GM23338 (cell line): Measurements from ENCODE around the gene ADGRB3. TPM values are rescaled to one million over a fixed set of nuclear protein-coding genes. Genes with fewer than 3 reads are reported as not detected.

Source experiments
- ATAC-seq: fragments of 200-7000 bp; cut with Tn5 transposase; 3 replicates; pipeline ENCODE4 v1.9.1; 2020
- DNase-seq: peaks from one replicate; pipeline ENCODE4 v3.0.0-alpha.2; 2015; ENCODE audit warnings: low spot score
- H2AFZ ChIP-seq: fragments of 200-600 bp; sonication (generic); 2 replicates; pipeline ENCODE4 v1.8.0; 2016; ENCODE audit warnings: antibody characterized with exemption, mild to moderate bottlenecking, moderate library complexity
- H3F3A ChIP-seq: fragments of 200-600 bp; sonication (generic); replicated peaks from 2 replicates; pipeline ENCODE4 v1.8.0; 2017; ENCODE audit warnings: antibody characterized with exemption, mixed run types, low read depth
- H3K27ac ChIP-seq: fragments of 200-600 bp; sonication (generic); 2 replicates; pipeline ENCODE4 v1.6.1; 2016; ENCODE audit warnings: low read depth
- H3K27me3 ChIP-seq: fragments of 200-600 bp; sonication (generic); 2 replicates; pipeline ENCODE4 v1.8.0; 2016; ENCODE audit warnings: mild to moderate bottlenecking, mixed run types, moderate library complexity; ENCODE audit not compliant: insufficient read depth
- H3K36me3 ChIP-seq: fragments of 200-600 bp; sonication (generic); 2 replicates; pipeline ENCODE4 v1.8.0; 2016; ENCODE audit warnings: mild to moderate bottlenecking; ENCODE audit not compliant: insufficient read depth
- H3K4me1 ChIP-seq: fragments of 200-600 bp; sonication (generic); 2 replicates; pipeline ENCODE4 v1.8.0; 2016; ENCODE audit warnings: mild to moderate bottlenecking, moderate library complexity; ENCODE audit not compliant: insufficient read depth
- H3K4me2 ChIP-seq: fragments of 200-600 bp; sonication (generic); 2 replicates; pipeline ENCODE4 v1.7.1; 2017; ENCODE audit warnings: mixed run types
- H3K4me3 ChIP-seq: fragments of 200-600 bp; sonication (generic); 2 replicates; pipeline ENCODE4 v1.6.1; 2016; ENCODE audit warnings: mixed run types
- H3K79me2 ChIP-seq: fragments of 200-600 bp; sonication (generic); replicated peaks from 2 replicates; pipeline ENCODE4 v1.8.0; 2017; ENCODE audit warnings: mild to moderate bottlenecking; ENCODE audit not compliant: insufficient read depth
- H3K9me2 ChIP-seq: fragments of 200-600 bp; sonication (generic); 2 replicates; pipeline ENCODE4 v1.8.0; 2017; ENCODE audit not compliant: insufficient read depth
- H4K20me1 ChIP-seq: fragments of 200-600 bp; sonication (generic); replicated peaks from 2 replicates; pipeline ENCODE4 v1.8.0; 2017; ENCODE audit warnings: mild to moderate bottlenecking; ENCODE audit not compliant: insufficient read depth
- H3K27ac Mint-ChIP-seq: 2 replicates; pipeline ENCODE4 v1.8.0; 2020; ENCODE audit warnings: inconsistent platforms, mild to moderate bottlenecking, moderate library complexity, mixed read lengths
- H3K27me3 Mint-ChIP-seq: 3 replicates; pipeline ENCODE4 v1.8.0; 2022; ENCODE audit warnings: low read depth, mild to moderate bottlenecking, moderate library complexity, mixed read lengths, inconsistent platforms; ENCODE audit not compliant: insufficient read depth, poor library complexity
- H3K36me3 Mint-ChIP-seq: 3 replicates; pipeline ENCODE4 v1.8.0; 2021; ENCODE audit warnings: low read depth, mild to moderate bottlenecking, inconsistent platforms, moderate library complexity, mixed read lengths
- H3K4me1 Mint-ChIP-seq: 3 replicates; pipeline ENCODE4 v1.8.0; 2020; ENCODE audit warnings: mild to moderate bottlenecking, inconsistent platforms, mixed read lengths
- H3K4me3 Mint-ChIP-seq: 3 replicates; pipeline ENCODE4 v1.8.0; 2021; ENCODE audit warnings: moderate library complexity, mild to moderate bottlenecking, inconsistent platforms, mixed read lengths
- H3K9me3 Mint-ChIP-seq: 3 replicates; pipeline ENCODE4 v1.8.0; 2020; ENCODE audit warnings: moderate library complexity, mild to moderate bottlenecking, inconsistent platforms, mixed read lengths
- CREB1 ChIP-seq: fragments of 250-450 bp; sonication (Bioruptor Pico); IDR thresholded peaks from 2 replicates; pipeline ENCODE4 v1.5.0; 2020; ENCODE audit warnings: low read depth, mild to moderate bottlenecking, moderate library complexity
- EZH2 ChIP-seq: fragments of 200-600 bp; sonication (generic); IDR thresholded peaks from one replicate; pipeline ENCODE4 v1.8.0; 2017; ENCODE audit warnings: antibody characterized with exemption, mild to moderate bottlenecking, low read depth; ENCODE audit not compliant: unreplicated experiment
- NANOG ChIP-seq: IDR thresholded peaks from 2 replicates; pipeline ENCODE4 v1.6.1; 2016; ENCODE audit warnings: antibody characterized with exemption, borderline replicate concordance
- STAT1 ChIP-seq: IDR thresholded peaks from one replicate; pipeline ENCODE4 v1.6.1; 2016; ENCODE audit warnings: antibody characterized with exemption; ENCODE audit not compliant: unreplicated experiment
- polyA plus RNA-seq: library from polyadenylated mRNA; unstranded; fragments of >200 nt; fragmentation: Nextera tagmentation; extraction: Ambion mirVana; gene quantifications from 2 replicates; pipeline ENCODE4 v1.2.1, GENCODE V29; 2016
- total RNA-seq: library from RNA; depleted of rRNA; stranded (reverse); fragments of >200 nt; shearing (Covaris generic); gene quantifications from 2 replicates; pipeline ENCODE4 v1.2.3, GENCODE V29; 2014
- TF ChIP-seq, protein P1 (sequence below): fragments of 250-450 bp; sonication (Bioruptor Pico); IDR thresholded peaks from 2 replicates; pipeline ENCODE4 v1.5.0; 2020; ENCODE audit warnings: mild to moderate bottlenecking, moderate library complexity

The ADGRB3 gene
- total and polyA plus RNA-seq, 2 experiments from 2014 or later, result 0.92 to 4.0 TPM

DNA sequence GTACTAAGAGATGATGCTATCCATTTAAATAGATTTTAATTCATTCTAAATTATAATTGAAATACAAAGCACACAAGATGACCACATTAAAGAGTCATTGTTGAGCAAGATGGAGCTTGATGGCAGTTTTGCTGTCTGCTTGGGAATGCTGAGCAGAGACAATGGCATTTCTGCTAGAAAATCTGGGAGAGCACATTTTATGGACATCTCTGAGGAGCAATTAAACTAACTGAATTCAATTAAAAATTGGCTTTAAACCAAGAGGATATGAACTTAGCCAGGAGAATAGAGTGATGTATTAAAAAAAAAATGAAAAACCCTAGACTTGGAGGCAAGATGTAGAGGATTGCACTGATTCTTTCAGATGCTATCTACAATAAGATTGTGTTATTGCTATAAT, 19.1 kb upstream of the ADGRB3 start:
- TF ChIP-seq CREB1 (CRISPR knock-in tag), result no peak
- no peaks in the 10 kb centered on the region for H3K4me1 Mint-ChIP-seq
- no peak overlapping the region for H2AFZ ChIP-seq
- no peaks in the 10 kb centered on the region for H3K27me3 Mint-ChIP-seq
- H3K36me3 Mint-ChIP-seq, result no peaks in the 10 kb centered on the region
- ATAC-seq (no peak), DNase-seq (no peak)
- no peaks in the 10 kb centered on the region for H3K36me3 ChIP-seq
- H3K9me3 Mint-ChIP-seq, result no peaks in the 10 kb centered on the region
- H3K9me2 ChIP-seq, result no peaks in the 10 kb centered on the region
- no peaks in the 10 kb centered on the region for H3K4me1 ChIP-seq
- no peak overlapping the region for H3K27ac ChIP-seq
- no peak overlapping the region for H3K4me3 ChIP-seq
- no peak overlapping the region for H3K4me3 Mint-ChIP-seq
- H4K20me1 ChIP-seq, result no peaks in the 10 kb centered on the region
- H3K27me3 ChIP-seq, result no peaks in the 10 kb centered on the region
- no peaks in the 10 kb centered on the region for H3F3A ChIP-seq
- H3K4me2 ChIP-seq, result no peak overlapping the region
- H3K79me2 ChIP-seq, result no peaks in the 10 kb centered on the region
- no peak overlapping the region for H3K27ac Mint-ChIP-seq

DNA sequence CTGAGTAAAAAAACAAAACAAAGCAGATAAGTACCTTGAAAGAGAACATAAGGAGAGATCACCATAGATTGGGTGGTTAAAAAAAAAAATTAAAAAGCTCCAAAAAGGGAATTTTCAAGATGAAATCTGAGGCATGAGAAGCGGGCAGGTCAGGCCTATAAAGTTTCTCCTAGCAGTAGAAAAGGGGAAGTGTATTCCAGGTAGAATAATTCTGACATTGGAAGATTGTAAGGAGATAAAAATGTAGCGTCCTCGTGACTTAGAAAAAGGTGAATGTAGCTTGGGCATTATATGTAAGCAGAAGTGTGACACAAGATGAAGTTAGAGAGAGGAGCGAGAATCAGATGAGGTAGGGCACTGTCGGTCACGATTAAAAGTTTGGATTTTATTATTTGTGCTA, 9.1 kb upstream of the ADGRB3 start:
- no peak overlapping the region for H3K27ac Mint-ChIP-seq
- H3K36me3 Mint-ChIP-seq, result no peaks in the 10 kb centered on the region
- H3K4me3 ChIP-seq, result no peak overlapping the region
- H3K79me2 ChIP-seq, result no peaks in the 10 kb centered on the region
- H3K9me2 ChIP-seq, result peaks cover 6% of the 10 kb centered on the region; the same call in 1 of the 2 replicates
- H3K27ac ChIP-seq, result no peak overlapping the region
- peaks cover 2% of the 10 kb centered on the region for H3K27me3 Mint-ChIP-seq
- H3K4me1 Mint-ChIP-seq, result peaks cover 17% of the 10 kb centered on the region
- TF ChIP-seq NANOG (no peak), EZH2 (no peak)
- H3F3A ChIP-seq, result no peaks in the 10 kb centered on the region
- H3K9me3 Mint-ChIP-seq, result no peaks in the 10 kb centered on the region
- DNase-seq (no peak), ATAC-seq (no peak)
- peaks cover 7% of the 10 kb centered on the region for H3K4me1 ChIP-seq
- H4K20me1 ChIP-seq, result no peaks in the 10 kb centered on the region
- H3K4me3 Mint-ChIP-seq, result no peak overlapping the region
- H3K36me3 ChIP-seq, result no peaks in the 10 kb centered on the region
- no peak overlapping the region for H3K4me2 ChIP-seq
- H3K27me3 ChIP-seq, result no peaks in the 10 kb centered on the region
- no peak overlapping the region; the same call in 1 of the 2 replicates for H2AFZ ChIP-seq

DNA sequence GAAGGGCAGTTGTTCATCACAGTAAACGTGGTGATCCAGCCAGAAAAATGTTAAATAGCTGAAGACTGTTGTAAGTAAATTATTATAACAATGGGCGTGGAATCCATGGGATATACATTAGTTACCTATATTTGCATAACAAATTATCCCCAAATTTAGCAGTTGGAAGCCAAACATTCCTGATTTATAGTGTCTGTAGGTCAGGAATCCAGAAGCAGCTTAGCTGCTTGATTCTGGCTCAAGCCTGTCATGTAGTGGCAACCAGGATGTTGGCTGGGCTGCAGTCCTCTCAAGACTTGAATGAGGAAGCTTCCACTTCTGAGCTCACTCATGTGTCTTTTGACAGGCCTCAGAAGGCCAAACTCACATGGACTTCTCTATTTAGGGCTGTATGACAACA, 6.9 kb upstream of the ADGRB3 start:
- Histone ChIP-seq H3K9me2 (peaks cover 6% of the 10 kb centered on the region; the same call in 1 of the 2 replicates), H3K4me3 (no peak overlapping the region), H3K36me3 (no peaks in the 10 kb centered on the region), H2AFZ (no peak overlapping the region), H3K27ac (peak overlapping the region; percentile 68), H3K4me1 (peaks cover 13% of the 10 kb centered on the region), H3K27me3 (peaks cover 12% of the 10 kb centered on the region), H4K20me1 (no peaks in the 10 kb centered on the region), H3K4me2 (no peak overlapping the region), H3K79me2 (no peaks in the 10 kb centered on the region), H3F3A (no peaks in the 10 kb centered on the region)
- TF ChIP-seq, protein P1, sequence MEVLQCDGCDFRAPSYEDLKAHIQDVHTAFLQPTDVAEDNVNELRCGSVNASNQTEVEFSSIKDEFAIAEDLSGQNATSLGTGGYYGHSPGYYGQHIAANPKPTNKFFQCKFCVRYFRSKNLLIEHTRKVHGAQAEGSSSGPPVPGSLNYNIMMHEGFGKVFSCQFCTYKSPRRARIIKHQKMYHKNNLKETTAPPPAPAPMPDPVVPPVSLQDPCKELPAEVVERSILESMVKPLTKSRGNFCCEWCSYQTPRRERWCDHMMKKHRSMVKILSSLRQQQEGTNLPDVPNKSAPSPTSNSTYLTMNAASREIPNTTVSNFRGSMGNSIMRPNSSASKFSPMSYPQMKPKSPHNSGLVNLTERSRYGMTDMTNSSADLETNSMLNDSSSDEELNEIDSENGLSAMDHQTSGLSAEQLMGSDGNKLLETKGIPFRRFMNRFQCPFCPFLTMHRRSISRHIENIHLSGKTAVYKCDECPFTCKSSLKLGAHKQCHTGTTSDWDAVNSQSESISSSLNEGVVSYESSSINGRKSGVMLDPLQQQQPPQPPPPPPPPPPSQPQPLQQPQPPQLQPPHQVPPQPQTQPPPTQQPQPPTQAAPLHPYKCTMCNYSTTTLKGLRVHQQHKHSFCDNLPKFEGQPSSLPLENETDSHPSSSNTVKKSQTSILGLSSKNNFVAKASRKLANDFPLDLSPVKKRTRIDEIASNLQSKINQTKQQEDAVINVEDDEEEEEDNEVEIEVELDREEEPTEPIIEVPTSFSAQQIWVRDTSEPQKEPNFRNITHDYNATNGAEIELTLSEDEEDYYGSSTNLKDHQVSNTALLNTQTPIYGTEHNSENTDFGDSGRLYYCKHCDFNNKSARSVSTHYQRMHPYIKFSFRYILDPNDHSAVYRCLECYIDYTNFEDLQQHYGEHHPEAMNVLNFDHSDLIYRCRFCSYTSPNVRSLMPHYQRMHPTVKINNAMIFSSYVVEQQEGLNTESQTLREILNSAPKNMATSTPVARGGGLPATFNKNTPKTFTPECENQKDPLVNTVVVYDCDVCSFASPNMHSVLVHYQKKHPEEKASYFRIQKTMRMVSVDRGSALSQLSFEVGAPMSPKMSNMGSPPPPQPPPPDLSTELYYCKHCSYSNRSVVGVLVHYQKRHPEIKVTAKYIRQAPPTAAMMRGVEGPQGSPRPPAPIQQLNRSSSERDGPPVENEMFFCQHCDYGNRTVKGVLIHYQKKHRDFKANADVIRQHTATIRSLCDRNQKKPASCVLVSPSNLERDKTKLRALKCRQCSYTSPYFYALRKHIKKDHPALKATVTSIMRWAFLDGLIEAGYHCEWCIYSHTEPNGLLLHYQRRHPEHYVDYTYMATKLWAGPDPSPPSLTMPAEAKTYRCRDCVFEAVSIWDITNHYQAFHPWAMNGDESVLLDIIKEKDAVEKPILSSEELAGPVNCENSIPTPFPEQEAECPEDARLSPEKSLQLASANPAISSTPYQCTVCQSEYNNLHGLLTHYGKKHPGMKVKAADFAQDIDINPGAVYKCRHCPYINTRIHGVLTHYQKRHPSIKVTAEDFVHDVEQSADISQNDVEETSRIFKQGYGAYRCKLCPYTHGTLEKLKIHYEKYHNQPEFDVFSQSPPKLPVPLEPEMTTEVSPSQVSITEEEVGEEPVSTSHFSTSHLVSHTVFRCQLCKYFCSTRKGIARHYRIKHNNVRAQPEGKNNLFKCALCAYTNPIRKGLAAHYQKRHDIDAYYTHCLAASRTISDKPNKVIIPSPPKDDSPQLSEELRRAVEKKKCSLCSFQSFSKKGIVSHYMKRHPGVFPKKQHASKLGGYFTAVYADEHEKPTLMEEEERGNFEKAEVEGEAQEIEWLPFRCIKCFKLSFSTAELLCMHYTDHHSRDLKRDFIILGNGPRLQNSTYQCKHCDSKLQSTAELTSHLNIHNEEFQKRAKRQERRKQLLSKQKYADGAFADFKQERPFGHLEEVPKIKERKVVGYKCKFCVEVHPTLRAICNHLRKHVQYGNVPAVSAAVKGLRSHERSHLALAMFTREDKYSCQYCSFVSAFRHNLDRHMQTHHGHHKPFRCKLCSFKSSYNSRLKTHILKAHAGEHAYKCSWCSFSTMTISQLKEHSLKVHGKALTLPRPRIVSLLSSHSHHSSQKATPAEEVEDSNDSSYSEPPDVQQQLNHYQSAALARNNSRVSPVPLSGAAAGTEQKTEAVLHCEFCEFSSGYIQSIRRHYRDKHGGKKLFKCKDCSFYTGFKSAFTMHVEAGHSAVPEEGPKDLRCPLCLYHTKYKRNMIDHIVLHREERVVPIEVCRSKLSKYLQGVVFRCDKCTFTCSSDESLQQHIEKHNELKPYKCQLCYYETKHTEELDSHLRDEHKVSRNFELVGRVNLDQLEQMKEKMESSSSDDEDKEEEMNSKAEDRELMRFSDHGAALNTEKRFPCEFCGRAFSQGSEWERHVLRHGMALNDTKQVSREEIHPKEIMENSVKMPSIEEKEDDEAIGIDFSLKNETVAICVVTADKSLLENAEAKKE (CRISPR knock-in tag), result peak; percentile 43; the same call in 1 of the 2 replicates
- TF ChIP-seq STAT1, result no peak
- no peak overlapping the region for H3K27ac Mint-ChIP-seq
- peaks cover 2% of the 10 kb centered on the region for H3K27me3 Mint-ChIP-seq
- peak; percentile 56 for DNase-seq
- peak; percentile 61; the same call in 2 of the 3 replicates for ATAC-seq
- no peaks in the 10 kb centered on the region for H3K9me3 Mint-ChIP-seq
- peaks cover 20% of the 10 kb centered on the region for H3K4me1 Mint-ChIP-seq
- no peaks in the 10 kb centered on the region for H3K36me3 Mint-ChIP-seq
- no peak overlapping the region for H3K4me3 Mint-ChIP-seq
